ENCODE results near the gene TNS2. TPM values are rescaled to one million over a fixed set of nuclear protein-coding genes. Genes with fewer than 3 reads are reported as not detected.

Gene TNS2
- total RNA-seq, 2 donors from 2014 or later = 76.2 to 153 TPM

DNA sequence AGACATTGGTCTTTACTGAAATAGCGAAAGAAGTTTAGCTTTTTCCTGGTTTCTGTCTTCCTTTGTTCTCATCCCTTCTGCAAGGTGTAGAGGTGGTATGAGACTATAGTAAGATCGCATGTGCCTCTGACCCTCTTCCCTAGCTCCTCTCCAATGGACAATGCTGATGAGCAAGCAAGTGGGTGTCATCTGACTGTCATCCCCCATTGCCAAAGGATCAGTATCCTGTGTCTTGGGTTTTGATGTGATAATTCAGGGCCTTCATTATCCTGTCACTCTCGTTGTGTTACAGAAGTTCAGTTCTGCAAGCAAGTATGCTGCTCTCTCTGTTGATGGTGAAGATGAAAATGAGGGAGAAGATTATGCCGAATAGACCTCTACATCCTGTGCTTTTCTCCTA is 10.0 kb upstream of the TNS2 start:
- no peak overlapping the region for H3K4me3 ChIP-seq
- no peak for DNase-seq (ENCODE audit: low spot score)
- H3K27me3 ChIP-seq = no peaks in the 10 kb centered on the region
- peaks cover 59% of the 10 kb centered on the region for H3K36me3 ChIP-seq
- peak overlapping the region in 1 of 2 donors; percentile 59 for H3K27ac ChIP-seq
- TF ChIP-seq, protein P1, sequence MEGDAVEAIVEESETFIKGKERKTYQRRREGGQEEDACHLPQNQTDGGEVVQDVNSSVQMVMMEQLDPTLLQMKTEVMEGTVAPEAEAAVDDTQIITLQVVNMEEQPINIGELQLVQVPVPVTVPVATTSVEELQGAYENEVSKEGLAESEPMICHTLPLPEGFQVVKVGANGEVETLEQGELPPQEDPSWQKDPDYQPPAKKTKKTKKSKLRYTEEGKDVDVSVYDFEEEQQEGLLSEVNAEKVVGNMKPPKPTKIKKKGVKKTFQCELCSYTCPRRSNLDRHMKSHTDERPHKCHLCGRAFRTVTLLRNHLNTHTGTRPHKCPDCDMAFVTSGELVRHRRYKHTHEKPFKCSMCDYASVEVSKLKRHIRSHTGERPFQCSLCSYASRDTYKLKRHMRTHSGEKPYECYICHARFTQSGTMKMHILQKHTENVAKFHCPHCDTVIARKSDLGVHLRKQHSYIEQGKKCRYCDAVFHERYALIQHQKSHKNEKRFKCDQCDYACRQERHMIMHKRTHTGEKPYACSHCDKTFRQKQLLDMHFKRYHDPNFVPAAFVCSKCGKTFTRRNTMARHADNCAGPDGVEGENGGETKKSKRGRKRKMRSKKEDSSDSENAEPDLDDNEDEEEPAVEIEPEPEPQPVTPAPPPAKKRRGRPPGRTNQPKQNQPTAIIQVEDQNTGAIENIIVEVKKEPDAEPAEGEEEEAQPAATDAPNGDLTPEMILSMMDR (IDR thresholded peaks at IDR 0.05) = no peak
- no peaks in the 10 kb centered on the region for H3K9me3 ChIP-seq
- peaks cover 0 to 28% of the 10 kb centered on the region in 2 donors for H3K4me1 ChIP-seq

GRCh38 chr12:53042607-53043454 is 7.0 kb upstream of the TNS2 start:
- Histone ChIP-seq H3K4me1 (peaks cover 3 to 48% of the 10 kb centered on the region in 2 donors), H3K27ac (peak overlapping the region; percentile 8 to 12), H3K9me3 (no peaks in the 10 kb centered on the region), H3K4me3 (no peak overlapping the region), H3K36me3 (peaks cover 29% of the 10 kb centered on the region), H3K27me3 (no peaks in the 10 kb centered on the region)
- no peak for DNase-seq (ENCODE audit: low spot score)
- TF ChIP-seq, protein P1 (IDR thresholded peaks at IDR 0.05) = no peak

DNA sequence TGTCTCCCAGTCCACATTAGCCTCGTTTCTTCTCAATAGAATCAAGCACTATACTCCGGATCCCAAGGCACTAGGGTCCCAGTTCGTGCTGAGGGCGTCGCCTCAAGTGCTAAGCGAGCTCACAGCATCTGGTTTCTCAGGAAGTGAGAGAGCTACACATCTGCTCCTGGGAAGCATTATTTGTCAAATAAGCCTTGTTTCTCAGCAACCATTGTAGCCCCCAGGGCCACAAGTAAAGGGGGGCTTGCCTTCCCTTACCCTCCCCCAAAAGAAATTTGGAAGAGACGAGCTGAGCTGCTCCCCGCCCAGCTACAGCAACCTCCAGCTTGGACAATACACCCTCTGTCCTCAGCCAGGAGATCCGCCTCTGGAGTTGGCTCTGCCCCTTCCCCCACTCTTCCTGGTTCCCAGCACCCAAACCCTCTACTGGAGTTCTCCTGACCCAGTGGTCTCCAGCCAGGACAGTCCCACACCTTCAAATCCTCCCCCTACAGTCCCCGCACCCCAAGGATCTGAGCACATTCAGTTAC is 5.7 kb upstream of the TNS2 start:
- Histone ChIP-seq H3K4me1 (peaks cover 3 to 50% of the 10 kb centered on the region in 2 donors), H3K9me3 (no peaks in the 10 kb centered on the region)
- TF ChIP-seq, protein P1 (IDR thresholded peaks at IDR 0.05) = no peak

DNA sequence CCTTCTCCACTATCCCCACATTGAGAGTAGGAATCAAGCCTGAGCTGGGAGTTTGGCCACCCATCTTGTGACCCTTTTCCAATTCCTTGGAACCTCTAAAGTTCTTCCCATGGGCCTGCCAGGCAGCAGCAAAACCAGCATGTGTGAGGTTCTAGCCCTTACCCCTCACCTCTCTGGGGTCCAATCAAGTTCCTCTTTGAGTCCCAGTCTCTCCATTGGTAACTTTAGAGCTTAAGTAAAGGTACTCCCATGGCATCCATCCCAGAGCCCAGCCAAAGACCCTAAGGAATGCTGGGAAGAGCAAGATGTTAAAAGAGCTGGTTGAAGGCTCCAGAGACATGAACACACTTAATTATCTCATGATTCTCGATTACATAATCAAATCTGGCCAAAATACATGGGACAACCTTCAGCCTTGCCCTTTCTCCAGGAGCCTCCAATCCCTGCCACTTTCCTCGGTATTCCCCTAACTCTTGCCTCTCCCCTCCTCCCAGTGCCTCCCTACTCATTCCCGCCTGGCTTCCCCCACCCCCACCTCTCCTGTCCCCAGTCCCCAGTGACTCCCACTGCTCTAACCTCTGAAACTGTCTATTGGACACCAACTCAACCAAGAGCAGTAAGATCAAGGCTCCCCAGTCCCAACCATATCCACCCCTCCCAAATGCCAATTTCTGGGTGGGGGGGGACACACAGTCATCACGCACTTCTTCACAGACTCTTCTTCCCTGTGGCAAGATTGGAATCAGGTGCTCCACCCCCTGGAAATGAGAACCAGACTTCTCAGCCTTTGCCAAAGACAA is 4.8 kb upstream of the TNS2 start:
- Histone ChIP-seq H3K4me3 (peak overlapping the region; percentile 75 to 77), H3K9me3 (no peaks in the 10 kb centered on the region), H3K36me3 (peaks cover 6% of the 10 kb centered on the region), H3K27ac (peak overlapping the region; percentile 97 to 100), H3K4me1 (peaks cover 3 to 59% of the 10 kb centered on the region in 2 donors), H3K27me3 (no peaks in the 10 kb centered on the region)
- DNase-seq (ENCODE audit: low spot score) = no peak
- TF ChIP-seq, protein P1 (IDR thresholded peaks at IDR 0.05) = no peak

More for the DNA sequence above, 5.7 kb upstream of the TNS2 start:
- H3K27ac ChIP-seq = peak overlapping the region; percentile 97 to 100
- H3K27me3 ChIP-seq = no peaks in the 10 kb centered on the region
- no peak for DNase-seq (ENCODE audit: low spot score)
- peaks cover 16% of the 10 kb centered on the region for H3K36me3 ChIP-seq
- no peak overlapping the region for H3K4me3 ChIP-seq

GRCh38 chr12:53045696-53046045 is 4.2 kb upstream of the TNS2 start:
- H3K4me3 ChIP-seq = peak overlapping the region; percentile 75 to 77
- DNase-seq (ENCODE audit: low spot score) = no peak
- no peaks in the 10 kb centered on the region for H3K9me3 ChIP-seq
- peak overlapping the region; percentile 97 to 100 for H3K27ac ChIP-seq
- peaks cover 3 to 64% of the 10 kb centered on the region in 2 donors for H3K4me1 ChIP-seq
- peaks cover under 1% of the 10 kb centered on the region for H3K36me3 ChIP-seq
- no peaks in the 10 kb centered on the region for H3K27me3 ChIP-seq
- TF ChIP-seq, protein P1 (IDR thresholded peaks at IDR 0.05) = no peak

Data from right atrium auricular region (tissue), 2 donors.